NCI-H2227 (cell line): ENCODE measurements around the gene EFR3B.
"Not testable (repeated sequence)": the region's sequence is repeated elsewhere in the genome, so short reads cannot be mapped to it uniquely, and the experiment has no call there.

Experiments used
- DNase-seq: peaks from one replicate; lab custom pipeline; 2025; ENCODE audit not compliant: unreplicated experiment; lab: John Stamatoyannopoulos, UW

The EFR3B gene

GRCh38 chr2:25041928-25042320, at the start of gene EFR3B:
Gene EFR3B, plus strand, starts transcription at chr2:25042076. Its CDS starts 237 bp downstream, at chr2:25042313.
- peak; percentile 96 for DNase-seq

GRCh38 chr2:24993406-24994145, 48.3 kb upstream of the EFR3B start:
- no peak for DNase-seq

- no peak for DNase-seq
Measured at GRCh38 chr2:24994146-24994724, 47.6 kb upstream of the EFR3B start.

GRCh38 chr2:24999097-24999496, 42.8 kb upstream of the EFR3B start:
- not testable (repeated sequence) for DNase-seq

- DNase-seq = no peak
Measured at GRCh38 chr2:25000036-25000435, 41.8 kb upstream of the EFR3B start.

- DNase-seq = no peak
Measured at GRCh38 chr2:25000503-25001324, 41.2 kb upstream of the EFR3B start.

GRCh38 chr2:25001325-25001637, 40.6 kb upstream of the EFR3B start:
- no peak for DNase-seq

- DNase-seq = no peak
Measured at GRCh38 chr2:25002066-25002465, 39.8 kb upstream of the EFR3B start.

GRCh38 chr2:25009954-25010353, 31.9 kb upstream of the EFR3B start:
- peak; percentile 34 for DNase-seq

GRCh38 chr2:25011342-25011741, 30.5 kb upstream of the EFR3B start:
- not testable (repeated sequence) for DNase-seq

GRCh38 chr2:25014631-25015030, 27.2 kb upstream of the EFR3B start:
- no peak for DNase-seq

GRCh38 chr2:25018681-25019080, 23.2 kb upstream of the EFR3B start:
- no peak for DNase-seq

GRCh38 chr2:25021791-25022362, 20.0 kb upstream of the EFR3B start:
- DNase-seq = no peak

GRCh38 chr2:25023333-25023732, 18.5 kb upstream of the EFR3B start:
- DNase-seq = no peak

GRCh38 chr2:25025229-25026007, 16.5 kb upstream of the EFR3B start:
- DNase-seq = no peak

GRCh38 chr2:25026008-25026530, 15.8 kb upstream of the EFR3B start:
- no peak for DNase-seq

GRCh38 chr2:25029183-25029554, 12.7 kb upstream of the EFR3B start:
- no peak for DNase-seq

- no peak for DNase-seq
Measured at GRCh38 chr2:25030702-25031101, 11.2 kb upstream of the EFR3B start.

GRCh38 chr2:25032094-25032493, 9.8 kb upstream of the EFR3B start:
- no peak for DNase-seq

- no peak for DNase-seq
Measured at GRCh38 chr2:25032901-25033300, 9.0 kb upstream of the EFR3B start.

GRCh38 chr2:25034081-25034480, 7.8 kb upstream of the EFR3B start:
- no peak for DNase-seq
